ENCODE data around the gene GLS. TPM values are rescaled to one million over a fixed set of nuclear protein-coding genes. Genes with fewer than 3 reads are reported as not detected.
A peak's percentile ranks its signal among the peaks of the same experiment; 100 is the strongest.

The GLS gene
- total and polyA plus RNA-seq, 2 donors (not counting 3 experiments of a cell fraction or from before 2014, with no cell fraction given): 49.0 to 183 TPM

DNA sequence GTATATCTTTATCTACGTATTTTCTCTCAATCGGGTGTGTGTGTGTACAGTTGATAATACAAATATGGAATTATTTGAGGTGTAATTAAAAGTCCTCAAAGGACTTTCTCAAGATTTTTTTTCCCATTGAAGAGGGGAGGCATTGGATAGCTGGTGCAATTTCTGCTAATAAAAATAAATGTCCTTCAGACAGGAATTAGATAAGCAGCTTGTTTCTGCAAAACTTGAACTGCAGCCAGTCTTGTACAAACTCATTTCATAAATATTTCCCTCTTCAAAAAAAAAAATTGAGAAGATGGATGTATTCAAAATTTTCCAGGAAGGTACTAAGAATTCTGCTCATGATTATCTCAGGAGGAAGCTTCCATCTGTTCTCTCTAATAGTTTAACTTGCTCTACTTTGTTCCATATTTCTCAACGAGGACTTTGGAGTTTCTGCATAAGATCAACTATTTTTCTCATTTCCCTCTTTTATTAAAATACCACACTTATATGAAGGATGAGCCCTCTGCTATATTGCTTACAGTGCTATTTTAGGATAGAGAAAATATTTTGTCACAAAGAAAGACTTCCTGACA lies 33.0 kb upstream of the GLS start:
- H3K9ac ChIP-seq (replicated peaks; ENCODE audit: extremely low read depth, insufficient read depth, low read length): no peak overlapping the region
- H3K4me1 ChIP-seq (ENCODE audit: control insufficient read depth, extremely low read depth, insufficient read depth, low read length): peaks cover 8% of the 10 kb centered on the region
- no peak overlapping the region for H3K4me3 ChIP-seq (replicated peaks in 1 of 3; ENCODE audit: insufficient read depth in 1 of 3, low read depth in 1 of 3, low read length in 3 of 3)
- H3K79me2 ChIP-seq (ENCODE audit: control insufficient read depth, insufficient read depth, low read length): no peaks in the 10 kb centered on the region
- dilution Hi-C loops (cut with MboI; ENCODE audit: extremely low pct_ligation_motif_present, low sequenced_read_pairs): no loop called here
- DNase-seq (ENCODE audit: low read depth, low spot score) (peak; percentile 89), FAIRE-seq (peak; percentile 37)
- H2AFZ ChIP-seq (ENCODE audit: low read depth, low read length): no peak overlapping the region
- H3K9me3 ChIP-seq (replicated peaks; ENCODE audit: control insufficient read depth, insufficient read depth, low read length): no peaks in the 10 kb centered on the region
- ChIA-PET CTCF (interaction anchor here (0.9 to 1.3 kb wide), 6 partner anchors 9 to 71 kb away, joined by 3 to 12 read pairs (median 4); no protein-coding TSS in a partner anchor), POLR2A (interaction anchor here (0.6 kb wide), 2 partner anchors 12 to 62 kb away, joined by 3 read pairs; no protein-coding TSS in a partner anchor)
- intact Hi-C loops (cut with micrococcal nuclease): loop anchor here (2.0 kb wide), 1 partner anchor 183 kb away; no protein-coding TSS in a partner anchor
- BruUV-seq (replicated peaks): no TSS peak
- no peaks in the 10 kb centered on the region for H4K20me1 ChIP-seq (replicated peaks; ENCODE audit: control insufficient read depth, extremely low read depth, insufficient read depth, low read length)
- peak overlapping the region; percentile 33 for H3K4me2 ChIP-seq (ENCODE audit: insufficient read depth, low read length)
- H3K27ac ChIP-seq (ENCODE audit: insufficient read depth, low read depth, low read length): no peak overlapping the region
- H3K9me1 ChIP-seq (replicated peaks; ENCODE audit: control insufficient read depth, extremely low read depth, insufficient read depth, low read length): no peaks in the 10 kb centered on the region
- H3K36me3 ChIP-seq (ENCODE audit: control insufficient read depth in 2 of 2, extremely low read depth in 1 of 2, insufficient read depth in 2 of 2, low read length in 2 of 2): no peaks in the 10 kb centered on the region
- TF ChIP-seq EZH2 (IDR thresholded peaks at IDR 0.05; ENCODE audit: borderline replicate concordance, low read depth, low read length, severe bottlenecking) (no peak), POLR2A (IDR thresholded peaks at IDR 0.05; ENCODE audit: low read depth, low read length) (no peak), POLR2AphosphoS5 (IDR thresholded peaks at IDR 0.05; ENCODE audit: insufficient read depth, low read depth, low read length) (no peak), GATA2 (IDR thresholded peaks at IDR 0.05; ENCODE audit: insufficient read depth, insufficient read length, low read depth, low read length) (no peak), MYC (IDR thresholded peaks at IDR 0.05; ENCODE audit: low read depth, low read length) (no peak), JUN (IDR thresholded peaks at IDR 0.05; ENCODE audit: borderline replicate concordance, insufficient read depth, insufficient read length, low read depth) (no peak), FOS (IDR thresholded peaks at IDR 0.05; ENCODE audit: borderline replicate concordance, insufficient read depth, low read length) (no peak)
- TF ChIP-seq, protein P1, sequence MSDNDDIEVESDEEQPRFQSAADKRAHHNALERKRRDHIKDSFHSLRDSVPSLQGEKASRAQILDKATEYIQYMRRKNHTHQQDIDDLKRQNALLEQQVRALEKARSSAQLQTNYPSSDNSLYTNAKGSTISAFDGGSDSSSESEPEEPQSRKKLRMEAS (IDR thresholded peaks at IDR 0.05; ENCODE audit: insufficient read depth, insufficient read length): no peak
- TF ChIP-seq, protein P2, sequence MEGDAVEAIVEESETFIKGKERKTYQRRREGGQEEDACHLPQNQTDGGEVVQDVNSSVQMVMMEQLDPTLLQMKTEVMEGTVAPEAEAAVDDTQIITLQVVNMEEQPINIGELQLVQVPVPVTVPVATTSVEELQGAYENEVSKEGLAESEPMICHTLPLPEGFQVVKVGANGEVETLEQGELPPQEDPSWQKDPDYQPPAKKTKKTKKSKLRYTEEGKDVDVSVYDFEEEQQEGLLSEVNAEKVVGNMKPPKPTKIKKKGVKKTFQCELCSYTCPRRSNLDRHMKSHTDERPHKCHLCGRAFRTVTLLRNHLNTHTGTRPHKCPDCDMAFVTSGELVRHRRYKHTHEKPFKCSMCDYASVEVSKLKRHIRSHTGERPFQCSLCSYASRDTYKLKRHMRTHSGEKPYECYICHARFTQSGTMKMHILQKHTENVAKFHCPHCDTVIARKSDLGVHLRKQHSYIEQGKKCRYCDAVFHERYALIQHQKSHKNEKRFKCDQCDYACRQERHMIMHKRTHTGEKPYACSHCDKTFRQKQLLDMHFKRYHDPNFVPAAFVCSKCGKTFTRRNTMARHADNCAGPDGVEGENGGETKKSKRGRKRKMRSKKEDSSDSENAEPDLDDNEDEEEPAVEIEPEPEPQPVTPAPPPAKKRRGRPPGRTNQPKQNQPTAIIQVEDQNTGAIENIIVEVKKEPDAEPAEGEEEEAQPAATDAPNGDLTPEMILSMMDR (IDR thresholded peaks at IDR 0.05; ENCODE audit: extremely low read depth in 1 of 2, insufficient read depth in 1 of 2, low read depth in 1 of 2, low read length in 2 of 2): no peak
- no peaks in the 10 kb centered on the region for H3K27me3 ChIP-seq (ENCODE audit: control insufficient read depth in 2 of 2, insufficient read depth in 2 of 2, low read length in 2 of 2)

All from endothelial cell of umbilical vein (primary cell).